SU-DHL-6 (cell line): Measurements from ENCODE around the gene ABTB2.

Source experiments
- EZH2phosphoT487 ChIP-seq: fragments of 200-600 bp; sonication (generic), shearing (Covaris generic); conservative IDR thresholded peaks from 2 replicates; pipeline ENCODE4 v1.6.1; 2018; ENCODE audit warnings: mild to moderate bottlenecking, antibody characterized with exemption, low read length, moderate library complexity, mixed read lengths
- TF ChIP-seq, protein P1 (sequence below): fragments of 200-600 bp; sonication (generic); IDR thresholded peaks from one replicate; pipeline ENCODE4 v1.5.1; 2017; ENCODE audit warnings: antibody characterized with exemption, mild to moderate bottlenecking, low read length, moderate library complexity; ENCODE audit not compliant: insufficient read depth, poor library complexity, severe bottlenecking

DNA sequence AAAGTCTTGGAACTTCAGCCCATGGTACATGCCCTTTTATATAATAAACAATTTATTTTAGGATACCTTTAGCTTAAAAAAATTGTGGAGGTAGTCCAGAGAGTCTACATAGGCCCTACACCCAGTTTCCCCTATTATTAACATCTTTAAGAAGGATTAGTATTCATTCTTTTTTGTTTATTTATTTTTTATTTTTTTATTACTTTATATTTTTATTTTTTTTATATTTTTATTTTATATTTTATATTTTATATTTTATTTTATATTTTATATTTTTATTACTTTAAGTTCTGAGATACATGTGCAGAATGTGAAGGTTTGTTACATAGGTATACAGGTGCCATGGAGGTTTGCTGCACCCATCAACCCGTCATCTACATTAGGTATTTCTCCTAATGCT, 15.9 kb upstream of the ABTB2 start:
- TF ChIP-seq, protein P1, sequence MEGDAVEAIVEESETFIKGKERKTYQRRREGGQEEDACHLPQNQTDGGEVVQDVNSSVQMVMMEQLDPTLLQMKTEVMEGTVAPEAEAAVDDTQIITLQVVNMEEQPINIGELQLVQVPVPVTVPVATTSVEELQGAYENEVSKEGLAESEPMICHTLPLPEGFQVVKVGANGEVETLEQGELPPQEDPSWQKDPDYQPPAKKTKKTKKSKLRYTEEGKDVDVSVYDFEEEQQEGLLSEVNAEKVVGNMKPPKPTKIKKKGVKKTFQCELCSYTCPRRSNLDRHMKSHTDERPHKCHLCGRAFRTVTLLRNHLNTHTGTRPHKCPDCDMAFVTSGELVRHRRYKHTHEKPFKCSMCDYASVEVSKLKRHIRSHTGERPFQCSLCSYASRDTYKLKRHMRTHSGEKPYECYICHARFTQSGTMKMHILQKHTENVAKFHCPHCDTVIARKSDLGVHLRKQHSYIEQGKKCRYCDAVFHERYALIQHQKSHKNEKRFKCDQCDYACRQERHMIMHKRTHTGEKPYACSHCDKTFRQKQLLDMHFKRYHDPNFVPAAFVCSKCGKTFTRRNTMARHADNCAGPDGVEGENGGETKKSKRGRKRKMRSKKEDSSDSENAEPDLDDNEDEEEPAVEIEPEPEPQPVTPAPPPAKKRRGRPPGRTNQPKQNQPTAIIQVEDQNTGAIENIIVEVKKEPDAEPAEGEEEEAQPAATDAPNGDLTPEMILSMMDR, result no peak
- TF ChIP-seq EZH2phosphoT487, result no peak
